ENCODE results near the gene MYH4.

DNA sequence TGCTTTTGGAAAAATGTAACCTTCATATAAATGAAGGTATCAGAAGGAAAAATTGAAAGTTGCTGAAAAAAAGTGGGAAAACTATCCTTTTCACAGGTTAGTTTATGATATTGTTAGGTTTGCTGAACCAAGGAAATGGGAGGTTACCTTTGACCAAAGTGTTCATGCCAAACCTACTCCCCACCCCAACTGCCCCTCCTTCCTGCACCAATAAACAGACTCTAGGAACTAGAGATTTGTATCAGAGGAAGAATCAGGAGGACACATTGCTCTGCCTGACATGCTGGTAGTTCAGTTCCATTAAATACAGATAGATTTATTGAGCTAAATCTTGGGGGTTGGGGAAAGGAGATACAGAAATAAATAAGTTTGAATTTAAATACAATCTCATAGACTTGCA lies 65.8 kb downstream of the MYH4 start:
- TF ChIP-seq TBP (IDR thresholded peaks at IDR 0.05; ENCODE audit: low read depth, low read length) (no peak), YY1 (IDR thresholded peaks at IDR 0.05; ENCODE audit: low read depth, low read length) (no peak), EZH2 (IDR thresholded peaks at IDR 0.05; ENCODE audit: low read depth, low read length, severe bottlenecking) (no peak), NANOG (IDR thresholded peaks at IDR 0.05; ENCODE audit: insufficient read depth, low read depth, low read length, poor library complexity, severe bottlenecking) (no peak), JUN (IDR thresholded peaks at IDR 0.05; ENCODE audit: low read depth, low read length) (no peak), SP1 (IDR thresholded peaks at IDR 0.05; ENCODE audit: low read depth, low read length) (no peak), GABPA (IDR thresholded peaks at IDR 0.05; ENCODE audit: borderline replicate concordance, insufficient read depth, low read length) (no peak)
- TF ChIP-seq, protein P1, sequence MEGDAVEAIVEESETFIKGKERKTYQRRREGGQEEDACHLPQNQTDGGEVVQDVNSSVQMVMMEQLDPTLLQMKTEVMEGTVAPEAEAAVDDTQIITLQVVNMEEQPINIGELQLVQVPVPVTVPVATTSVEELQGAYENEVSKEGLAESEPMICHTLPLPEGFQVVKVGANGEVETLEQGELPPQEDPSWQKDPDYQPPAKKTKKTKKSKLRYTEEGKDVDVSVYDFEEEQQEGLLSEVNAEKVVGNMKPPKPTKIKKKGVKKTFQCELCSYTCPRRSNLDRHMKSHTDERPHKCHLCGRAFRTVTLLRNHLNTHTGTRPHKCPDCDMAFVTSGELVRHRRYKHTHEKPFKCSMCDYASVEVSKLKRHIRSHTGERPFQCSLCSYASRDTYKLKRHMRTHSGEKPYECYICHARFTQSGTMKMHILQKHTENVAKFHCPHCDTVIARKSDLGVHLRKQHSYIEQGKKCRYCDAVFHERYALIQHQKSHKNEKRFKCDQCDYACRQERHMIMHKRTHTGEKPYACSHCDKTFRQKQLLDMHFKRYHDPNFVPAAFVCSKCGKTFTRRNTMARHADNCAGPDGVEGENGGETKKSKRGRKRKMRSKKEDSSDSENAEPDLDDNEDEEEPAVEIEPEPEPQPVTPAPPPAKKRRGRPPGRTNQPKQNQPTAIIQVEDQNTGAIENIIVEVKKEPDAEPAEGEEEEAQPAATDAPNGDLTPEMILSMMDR (IDR thresholded peaks at IDR 0.05; ENCODE audit: control extremely low read depth in 1 of 3, insufficient read depth in 1 of 3, low read depth in 1 of 3, low read length in 3 of 3) = no peak
